RWPE2 (cell line): ENCODE measurements around the gene MYCBP.

Experiments used
- ATAC-seq: fragments of 200-7000 bp; cut with Tn5 transposase; 3 replicates; pipeline ENCODE4 v1.9.1; 2021; ENCODE audit warnings: low read depth
- DNase-seq: peaks from one replicate; pipeline ENCODE4 v3.0.0-alpha.2; 2020; ENCODE audit warnings: low spot score
- H3K27ac ChIP-seq: fragments of 450-650 bp; 2 replicates; pipeline ENCODE4 v1.5.1; 2017; ENCODE audit warnings: mild to moderate bottlenecking; ENCODE audit not compliant: poor library complexity, severe bottlenecking
- H3K27me3 ChIP-seq: fragments of 250-450 bp; sonication (Bioruptor Pico); 2 replicates; pipeline ENCODE4 v1.5.1; 2021; ENCODE audit warnings: mild to moderate bottlenecking, moderate library complexity; ENCODE audit not compliant: insufficient read depth, poor library complexity, severe bottlenecking
- H3K36me3 ChIP-seq: fragments of 250-450 bp; sonication (Bioruptor Pico); 2 replicates; pipeline ENCODE4 v1.5.1; 2020; ENCODE audit warnings: low read depth, mild to moderate bottlenecking, moderate library complexity
- H3K4me1 ChIP-seq: fragments of 250-450 bp; sonication (Bioruptor Pico); 2 replicates; pipeline ENCODE4 v1.5.1; 2021; ENCODE audit warnings: mild to moderate bottlenecking, moderate library complexity; ENCODE audit not compliant: insufficient read depth, poor library complexity, severe bottlenecking
- H3K4me3 ChIP-seq: fragments of 250-450 bp; sonication (Bioruptor Pico); 2 replicates; pipeline ENCODE4 v1.5.1; 2021; ENCODE audit warnings: mild to moderate bottlenecking, moderate library complexity; ENCODE audit not compliant: severe bottlenecking
- H3K9me3 ChIP-seq: fragments of 250-450 bp; sonication (Bioruptor Pico); 2 replicates; pipeline ENCODE4 v1.5.1; 2021; ENCODE audit warnings: mild to moderate bottlenecking, moderate library complexity; ENCODE audit not compliant: severe bottlenecking
- TF ChIP-seq, protein P1 (sequence below): fragments of 450-650 bp; IDR thresholded peaks from one replicate; pipeline ENCODE4 v1.5.1; 2017; ENCODE audit warnings: mild to moderate bottlenecking, moderate library complexity; ENCODE audit not compliant: poor library complexity, severe bottlenecking

Gene MYCBP

DNA sequence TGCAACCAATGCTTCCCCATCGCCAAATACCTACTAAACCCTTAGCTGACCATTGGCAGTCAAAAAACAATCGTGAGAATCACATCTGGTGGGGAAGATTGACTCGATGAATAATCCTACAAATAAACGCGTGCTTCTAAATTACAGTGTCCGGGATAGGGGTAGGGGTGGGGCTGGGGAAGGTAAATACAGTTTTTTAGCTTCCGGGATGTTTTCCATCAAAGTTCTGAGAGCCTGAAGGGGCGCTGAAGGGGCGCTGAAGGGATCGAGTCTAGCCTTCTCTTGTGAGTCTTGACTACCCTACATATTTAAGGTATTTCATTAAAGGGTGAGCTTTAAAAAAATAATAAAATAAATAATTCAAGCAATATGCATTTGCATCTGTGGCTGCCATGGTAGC, 54.1 kb downstream of the MYCBP start:
- Histone ChIP-seq H3K9me3 (no peaks in the 10 kb centered on the region), H3K4me1 (no peaks in the 10 kb centered on the region), H3K27me3 (peaks cover 42% of the 10 kb centered on the region), H3K27ac (no peak overlapping the region), H3K36me3 (no peaks in the 10 kb centered on the region), H3K4me3 (no peak overlapping the region)
- ATAC-seq (no peak), DNase-seq (no peak)
- TF ChIP-seq, protein P1, sequence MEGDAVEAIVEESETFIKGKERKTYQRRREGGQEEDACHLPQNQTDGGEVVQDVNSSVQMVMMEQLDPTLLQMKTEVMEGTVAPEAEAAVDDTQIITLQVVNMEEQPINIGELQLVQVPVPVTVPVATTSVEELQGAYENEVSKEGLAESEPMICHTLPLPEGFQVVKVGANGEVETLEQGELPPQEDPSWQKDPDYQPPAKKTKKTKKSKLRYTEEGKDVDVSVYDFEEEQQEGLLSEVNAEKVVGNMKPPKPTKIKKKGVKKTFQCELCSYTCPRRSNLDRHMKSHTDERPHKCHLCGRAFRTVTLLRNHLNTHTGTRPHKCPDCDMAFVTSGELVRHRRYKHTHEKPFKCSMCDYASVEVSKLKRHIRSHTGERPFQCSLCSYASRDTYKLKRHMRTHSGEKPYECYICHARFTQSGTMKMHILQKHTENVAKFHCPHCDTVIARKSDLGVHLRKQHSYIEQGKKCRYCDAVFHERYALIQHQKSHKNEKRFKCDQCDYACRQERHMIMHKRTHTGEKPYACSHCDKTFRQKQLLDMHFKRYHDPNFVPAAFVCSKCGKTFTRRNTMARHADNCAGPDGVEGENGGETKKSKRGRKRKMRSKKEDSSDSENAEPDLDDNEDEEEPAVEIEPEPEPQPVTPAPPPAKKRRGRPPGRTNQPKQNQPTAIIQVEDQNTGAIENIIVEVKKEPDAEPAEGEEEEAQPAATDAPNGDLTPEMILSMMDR: no peak

DNA sequence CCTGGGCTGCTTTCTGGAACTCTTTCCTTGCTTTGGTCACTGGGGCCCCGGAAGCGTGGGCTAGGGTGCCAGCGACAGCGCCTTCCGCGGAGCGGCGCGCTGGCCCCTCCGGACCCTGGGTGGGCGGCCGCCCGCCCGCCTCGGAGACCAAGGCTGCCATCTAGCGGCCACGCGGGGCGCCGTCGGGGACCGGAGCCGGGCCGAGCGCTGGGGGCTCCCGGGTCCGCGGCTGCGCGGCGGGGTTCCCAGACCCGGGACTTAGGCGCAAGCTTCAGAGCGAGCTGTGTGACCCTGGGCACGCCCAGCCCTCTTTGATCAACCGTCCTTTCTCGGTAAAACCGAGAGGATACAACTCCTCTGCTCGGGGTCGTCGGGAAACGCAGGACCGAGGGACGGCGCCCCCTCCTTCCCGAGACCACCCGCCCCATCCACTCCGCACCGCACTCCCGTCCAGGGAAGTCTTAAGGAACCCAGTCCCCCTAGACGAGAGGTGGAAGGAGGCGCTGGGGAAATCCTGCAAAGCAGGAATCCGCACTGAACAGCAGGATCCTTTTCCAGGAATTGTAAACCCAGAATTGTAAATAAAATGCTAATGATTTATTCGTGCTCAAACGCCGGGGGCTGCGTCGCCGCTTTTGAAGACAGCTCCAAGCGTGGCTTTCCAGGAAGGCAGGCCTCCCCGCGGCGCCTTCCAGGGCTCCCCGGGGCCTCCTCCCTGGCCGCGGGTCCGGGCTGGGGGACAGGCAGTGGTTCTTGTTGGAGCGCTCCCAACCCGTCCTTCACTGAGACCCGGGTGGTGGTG, 54.8 kb downstream of the MYCBP start:
- Histone ChIP-seq H3K4me1 (no peaks in the 10 kb centered on the region), H3K9me3 (no peaks in the 10 kb centered on the region), H3K36me3 (no peaks in the 10 kb centered on the region), H3K27ac (no peak overlapping the region), H3K27me3 (peaks cover 48% of the 10 kb centered on the region), H3K4me3 (no peak overlapping the region)
- TF ChIP-seq, protein P1: peak; percentile 91
- ATAC-seq (peak; percentile 65), DNase-seq (no peak)

DNA sequence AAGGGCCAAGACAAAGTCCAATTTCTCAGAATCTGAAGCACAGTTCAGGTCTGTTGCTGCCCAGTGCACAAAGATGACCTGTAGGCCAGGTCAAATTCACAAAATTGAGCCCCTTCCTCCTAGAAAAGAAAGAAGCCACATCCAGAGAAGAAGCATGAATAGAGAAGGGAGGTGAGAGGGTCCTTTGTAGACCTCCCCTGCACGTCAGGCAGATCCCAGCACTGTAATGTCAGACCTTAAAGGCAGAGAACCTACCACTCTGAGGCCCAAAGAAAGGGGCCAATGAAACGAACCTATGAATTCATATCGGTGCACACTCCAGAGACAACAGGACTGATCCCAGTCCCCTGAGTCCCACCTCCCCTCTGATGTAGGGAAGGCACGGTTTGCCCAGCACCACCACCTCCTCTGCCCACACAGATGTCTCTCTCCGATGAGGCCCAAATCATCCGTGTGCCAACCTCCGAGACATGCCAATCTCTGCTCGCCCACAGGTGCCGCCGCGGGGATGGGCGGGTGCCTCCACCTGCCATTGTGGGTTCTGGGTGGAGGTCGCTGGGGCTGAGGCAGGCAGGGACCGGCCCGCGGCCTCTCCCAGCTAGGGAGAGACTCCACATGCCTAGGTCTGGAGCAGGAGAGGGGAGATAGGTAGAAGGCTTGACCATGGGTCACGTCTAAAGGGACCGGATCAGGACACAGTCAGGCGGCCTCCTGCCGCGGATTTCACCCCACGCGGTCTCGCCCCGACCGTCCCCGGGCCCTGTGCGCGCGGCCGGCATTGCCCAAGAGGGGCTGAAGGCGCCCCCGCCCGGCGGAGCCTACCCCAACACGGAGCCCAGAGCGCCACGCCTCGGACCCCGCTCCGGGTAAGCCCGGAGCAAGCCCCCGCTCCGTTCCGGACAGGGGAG, 55.6 kb downstream of the MYCBP start:
- peak; percentile 11; the same call in 1 of the 3 replicates for ATAC-seq

DNA sequence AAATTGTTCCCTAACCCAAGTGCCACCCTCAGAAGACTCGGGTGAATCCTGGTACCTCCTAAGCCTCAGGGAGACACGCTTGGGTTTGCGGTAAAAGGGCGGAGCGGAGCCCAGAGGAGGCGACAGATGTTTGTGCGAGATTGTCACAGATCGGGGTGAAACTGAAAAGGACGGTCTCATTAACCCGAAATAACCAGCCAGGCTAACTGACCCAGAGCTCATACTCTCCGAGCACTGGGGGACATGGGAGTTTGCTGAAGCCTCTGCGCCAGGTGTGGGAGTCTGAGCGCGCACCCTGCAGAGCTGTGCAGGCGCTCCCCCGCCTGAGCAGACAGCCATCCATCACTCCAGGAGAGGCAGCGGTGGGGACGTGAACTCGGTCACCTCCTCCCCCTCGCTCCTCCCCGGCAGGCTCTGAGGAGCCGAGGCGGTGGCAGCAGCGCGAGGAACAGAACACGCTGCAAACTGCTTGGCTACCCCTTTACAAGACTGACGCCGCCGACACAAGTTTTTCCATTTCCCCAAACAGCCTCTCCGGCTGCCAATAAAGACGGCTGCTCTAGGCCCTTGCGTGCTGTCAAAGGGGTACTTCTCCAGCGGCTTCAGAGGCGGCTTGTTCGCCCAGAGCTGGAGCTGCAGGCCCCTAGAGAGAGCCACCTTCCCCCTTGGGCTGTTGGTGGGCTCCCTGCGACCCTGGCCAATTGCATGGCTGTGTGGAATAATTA, 57.1 kb downstream of the MYCBP start:
- DNase-seq (no peak), ATAC-seq (no peak)
- H3K27ac ChIP-seq: no peak overlapping the region
- H3K4me3 ChIP-seq: no peak overlapping the region
- TF ChIP-seq, protein P1: no peak
- no peaks in the 10 kb centered on the region for H3K9me3 ChIP-seq
- H3K4me1 ChIP-seq: no peaks in the 10 kb centered on the region
- H3K27me3 ChIP-seq: peaks cover 50% of the 10 kb centered on the region
- H3K36me3 ChIP-seq: no peaks in the 10 kb centered on the region

More for the DNA sequence above, 55.6 kb downstream of the MYCBP start:
- H3K36me3 ChIP-seq: no peaks in the 10 kb centered on the region
- DNase-seq: no peak
- peaks cover 48% of the 10 kb centered on the region for H3K27me3 ChIP-seq
- H3K9me3 ChIP-seq: no peaks in the 10 kb centered on the region
- no peaks in the 10 kb centered on the region for H3K4me1 ChIP-seq
- no peak overlapping the region for H3K27ac ChIP-seq
- TF ChIP-seq, protein P1: no peak
- H3K4me3 ChIP-seq: no peak overlapping the region
